GM12801 (cell line): ENCODE results near the gene ABHD2.

Experiments
- CTCF ChIP-seq: IDR thresholded peaks from one replicate; pipeline ENCODE4 v1.5.1; 2011; ENCODE audit warnings: control low read depth; ENCODE audit not compliant: insufficient read length; ENCODE audit errors: extremely low read depth

ABHD2 gene

GRCh38 chr15:89215627-89216026 lies 127.4 kb downstream of the ABHD2 start:
- no peak for TF ChIP-seq CTCF

GRCh38 chr15:89217031-89217430 lies 128.8 kb downstream of the ABHD2 start:
- TF ChIP-seq CTCF = no peak

- no peak for TF ChIP-seq CTCF
Measured at GRCh38 chr15:89217686-89218376, 129.6 kb downstream of the ABHD2 start.

GRCh38 chr15:89218531-89218930 lies 130.3 kb downstream of the ABHD2 start:
- no peak for TF ChIP-seq CTCF

- TF ChIP-seq CTCF = no peak
Measured at GRCh38 chr15:89221543-89221942, 133.3 kb downstream of the ABHD2 start, which contains the start of gene RLBP1. Gene RLBP1, minus strand, starts transcription at chr15:89221579. Its CDS starts 2,604 bp downstream, at chr15:89218975.

- no peak for TF ChIP-seq CTCF
Measured at GRCh38 chr15:89225588-89225987, 137.3 kb downstream of the ABHD2 start.

- no peak for TF ChIP-seq CTCF
Measured at GRCh38 chr15:89226359-89227221, 138.3 kb downstream of the ABHD2 start.
